HUES64 (cell line): ENCODE data around the gene KCNA5. TPM values are rescaled to one million over a fixed set of nuclear protein-coding genes. Genes with fewer than 3 reads are reported as not detected.

Experiments
- H3K27ac ChIP-seq: 2 replicates; pipeline ENCODE4 v1.7.0; 2013; ENCODE audit warnings: low read depth, low read length, inconsistent platforms
- H3K27me3 ChIP-seq: 2 replicates; pipeline ENCODE4 v1.6.1; 2013; ENCODE audit warnings: mild to moderate bottlenecking, low read length; ENCODE audit not compliant: insufficient read depth
- H3K36me3 ChIP-seq: 2 replicates; pipeline ENCODE4 v1.6.1; 2013; ENCODE audit warnings: mild to moderate bottlenecking, low read length; ENCODE audit not compliant: insufficient read depth
- H3K4me1 ChIP-seq: 2 replicates; pipeline ENCODE4 v1.6.1; 2013; ENCODE audit warnings: mild to moderate bottlenecking, low read length, moderate library complexity; ENCODE audit not compliant: insufficient read depth
- H3K4me3 ChIP-seq: 2 replicates; pipeline ENCODE4 v1.5.1; 2013; ENCODE audit warnings: mild to moderate bottlenecking, low read length, moderate library complexity
- H3K9ac ChIP-seq: 2 replicates; pipeline ENCODE4 v1.6.1; 2013; ENCODE audit warnings: mild to moderate bottlenecking, low read depth, low read length
- H3K9me3 ChIP-seq: 2 replicates; pipeline ENCODE4 v1.6.1; 2013; ENCODE audit warnings: low read depth, low read length; ENCODE audit not compliant: insufficient read depth
- WGBS: fragments of 150-250, 120-280 bp; methylation state at CpG from one replicate; pipeline ENCODE4 v1.1.7; 2013; ENCODE audit warnings: missing lambda C conversion rate; 5-methylcytosine and 5-hydroxymethylcytosine counted together
- polyA plus RNA-seq, 2 experiments: library from polyadenylated mRNA; stranded (reverse); fragments of 50-300 nt; gene quantifications; one replicate each; pipeline ENCODE4 v1.2.3, GENCODE V29; 2013

KCNA5 gene
- polyA plus RNA-seq (2013, experiment 1 of 2), result 0.90 TPM
- 0.32 TPM for polyA plus RNA-seq (2013, experiment 2 of 2)

- Histone ChIP-seq H3K9ac (peak within 1 kb of the TSS; percentile 37), H3K4me1 (peaks cover 11% of the 10 kb centered on the region), H3K27ac (no peak within 1 kb of the TSS), H3K27me3 (peaks cover 64% of the 10 kb centered on the region), H3K4me3 (peak within 1 kb of the TSS; percentile 64), H3K36me3 (no peaks in the 10 kb centered on the region), H3K9me3 (no peaks in the 10 kb centered on the region)
- 4% methylated on average over 68 of the region's 68 CpGs for WGBS
These were observed at the start of gene KCNA5 for GRCh38 chr12:5043589-5044419. Gene KCNA5 (plus strand): TSS chr12:5043879. CDS start chr12:5044148, 269 bp downstream.

DNA sequence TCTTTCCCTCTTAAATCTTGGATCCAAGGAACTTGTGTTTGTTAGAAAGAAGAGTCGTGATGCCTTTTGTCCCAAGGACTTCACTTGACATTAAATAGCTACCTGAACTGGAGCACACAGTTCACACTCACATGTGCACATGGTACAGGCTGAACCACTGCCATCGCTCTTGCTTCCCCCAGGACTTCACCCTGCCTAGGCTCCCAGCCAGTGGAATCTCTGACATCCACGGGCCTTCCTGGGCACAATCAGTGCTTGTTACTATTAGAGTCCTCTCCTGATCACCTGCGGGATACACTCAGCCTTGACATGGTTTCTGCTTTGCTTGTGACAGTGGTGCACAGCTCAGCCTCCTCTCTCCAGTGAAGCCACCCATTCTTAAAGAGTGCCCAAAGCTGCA is 49.1 kb upstream of the KCNA5 start:
- H3K27ac ChIP-seq, result no peak overlapping the region
- peaks cover 20% of the 10 kb centered on the region for H3K4me1 ChIP-seq
- no peaks in the 10 kb centered on the region for H3K9me3 ChIP-seq
- no peaks in the 10 kb centered on the region for H3K27me3 ChIP-seq
- H3K36me3 ChIP-seq, result no peaks in the 10 kb centered on the region
- 89% methylated on average over 4 of the region's 4 CpGs for WGBS
- H3K4me3 ChIP-seq, result no peak overlapping the region
- no peak overlapping the region for H3K9ac ChIP-seq

GRCh38 chr12:4996714-4997113 is 47.0 kb upstream of the KCNA5 start:
- H3K4me1 ChIP-seq, result peaks cover 13% of the 10 kb centered on the region
- no peak overlapping the region for H3K27ac ChIP-seq
- H3K36me3 ChIP-seq, result no peaks in the 10 kb centered on the region
- no peak overlapping the region for H3K4me3 ChIP-seq
- H3K27me3 ChIP-seq, result no peaks in the 10 kb centered on the region
- no peaks in the 10 kb centered on the region for H3K9me3 ChIP-seq
- no peak overlapping the region for H3K9ac ChIP-seq
- 88% methylated on average over 4 of the region's 4 CpGs for WGBS

- Histone ChIP-seq H3K9ac (no peak overlapping the region), H3K9me3 (no peaks in the 10 kb centered on the region), H3K4me3 (no peak overlapping the region), H3K4me1 (0 out of 2 replicates have a peak, but pooled peaks cover 2% of the 10 kb centered on the region), H3K27ac (no peak overlapping the region), H3K36me3 (no peaks in the 10 kb centered on the region), H3K27me3 (no peaks in the 10 kb centered on the region)
- WGBS, result 84% methylated on average over 7 of the region's 7 CpGs
These were observed 45.7 kb upstream of the KCNA5 start for GRCh38 chr12:4997939-4998338.

DNA sequence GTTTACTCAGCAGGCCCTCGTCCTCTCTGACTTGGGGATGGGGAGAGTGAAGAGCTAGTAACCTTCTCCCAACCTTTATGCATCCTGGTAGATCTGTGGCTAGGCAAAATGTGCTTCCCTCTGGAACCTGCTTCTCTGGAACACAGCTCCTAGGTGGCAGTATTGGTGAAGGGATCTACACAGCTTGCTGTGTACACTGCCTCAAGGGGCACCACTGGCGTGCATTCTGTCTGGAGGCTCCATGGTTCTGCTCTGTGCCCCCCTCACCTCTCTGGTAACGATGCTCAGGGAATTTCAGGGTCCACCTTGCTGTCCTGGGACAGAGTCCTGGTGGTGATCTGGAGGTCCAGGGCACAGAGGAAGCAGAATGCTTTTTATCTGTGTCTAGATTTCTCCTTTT is 43.5 kb upstream of the KCNA5 start:
- Histone ChIP-seq H3K36me3 (no peaks in the 10 kb centered on the region), H3K4me1 (0 out of 2 replicates have a peak, but pooled peaks cover 2% of the 10 kb centered on the region), H3K4me3 (no peak overlapping the region), H3K9me3 (no peaks in the 10 kb centered on the region), H3K9ac (no peak overlapping the region), H3K27me3 (no peaks in the 10 kb centered on the region), H3K27ac (no peak overlapping the region)
- whole genome bisulfite sequencing, result 81% methylated on average over 3 of the region's 3 CpGs

GRCh38 chr12:5000658-5001385 is 42.9 kb upstream of the KCNA5 start:
- Histone ChIP-seq H3K9ac (no peak overlapping the region), H3K27me3 (no peaks in the 10 kb centered on the region), H3K4me1 (0 out of 2 replicates have a peak, but pooled peaks cover 2% of the 10 kb centered on the region), H3K9me3 (no peaks in the 10 kb centered on the region), H3K36me3 (no peaks in the 10 kb centered on the region), H3K27ac (no peak overlapping the region), H3K4me3 (no peak overlapping the region)
- 68% methylated on average over 8 of the region's 8 CpGs for WGBS

GRCh38 chr12:5003025-5003666 is 40.5 kb upstream of the KCNA5 start:
- Histone ChIP-seq H3K9ac (no peak overlapping the region), H3K4me3 (no peak overlapping the region), H3K36me3 (no peaks in the 10 kb centered on the region), H3K4me1 (0 out of 2 replicates have a peak, but pooled peaks cover 2% of the 10 kb centered on the region), H3K27ac (no peak overlapping the region), H3K27me3 (no peaks in the 10 kb centered on the region), H3K9me3 (no peaks in the 10 kb centered on the region)
- WGBS, result 33% methylated on average over 9 of the region's 9 CpGs

DNA sequence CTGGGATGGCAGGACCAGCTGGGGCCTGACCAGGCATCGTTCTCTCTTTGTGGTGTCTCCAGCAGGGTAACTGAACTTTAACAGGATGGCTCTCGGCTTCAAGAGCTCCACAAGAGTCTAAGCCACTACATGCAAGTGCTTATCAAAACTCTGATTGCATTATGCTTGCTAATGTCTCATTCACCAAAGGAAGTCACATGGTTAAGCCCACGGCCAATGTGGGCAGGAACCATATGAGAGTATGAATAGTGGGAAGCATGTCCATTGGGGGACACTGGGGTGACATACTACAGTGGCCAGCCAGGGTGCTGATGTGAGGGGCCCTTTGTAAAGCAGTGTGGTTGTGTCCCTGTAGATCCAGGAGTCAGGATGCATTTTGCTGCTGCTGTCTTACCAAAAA is 35.0 kb upstream of the KCNA5 start:
- Histone ChIP-seq H3K9me3 (no peaks in the 10 kb centered on the region), H3K9ac (no peak overlapping the region), H3K27ac (no peak overlapping the region), H3K4me1 (no peaks in the 10 kb centered on the region), H3K27me3 (no peaks in the 10 kb centered on the region), H3K4me3 (no peak overlapping the region), H3K36me3 (no peaks in the 10 kb centered on the region)
- WGBS, result 92% methylated on average over 3 of the region's 3 CpGs

GRCh38 chr12:5010151-5010550 is 33.5 kb upstream of the KCNA5 start:
- Histone ChIP-seq H3K27ac (no peak overlapping the region), H3K4me3 (no peak overlapping the region), H3K9ac (no peak overlapping the region), H3K9me3 (no peaks in the 10 kb centered on the region), H3K36me3 (no peaks in the 10 kb centered on the region), H3K27me3 (no peaks in the 10 kb centered on the region), H3K4me1 (no peaks in the 10 kb centered on the region)
- WGBS, result 95% methylated on average over 6 of the region's 6 CpGs

GRCh38 chr12:5012337-5012736 is 31.3 kb upstream of the KCNA5 start:
- Histone ChIP-seq H3K36me3 (no peaks in the 10 kb centered on the region), H3K9me3 (no peaks in the 10 kb centered on the region), H3K27ac (no peak overlapping the region), H3K27me3 (no peaks in the 10 kb centered on the region), H3K4me1 (no peaks in the 10 kb centered on the region), H3K9ac (no peak overlapping the region), H3K4me3 (no peak overlapping the region)
- 90% methylated on average over 6 of the region's 6 CpGs for WGBS

DNA sequence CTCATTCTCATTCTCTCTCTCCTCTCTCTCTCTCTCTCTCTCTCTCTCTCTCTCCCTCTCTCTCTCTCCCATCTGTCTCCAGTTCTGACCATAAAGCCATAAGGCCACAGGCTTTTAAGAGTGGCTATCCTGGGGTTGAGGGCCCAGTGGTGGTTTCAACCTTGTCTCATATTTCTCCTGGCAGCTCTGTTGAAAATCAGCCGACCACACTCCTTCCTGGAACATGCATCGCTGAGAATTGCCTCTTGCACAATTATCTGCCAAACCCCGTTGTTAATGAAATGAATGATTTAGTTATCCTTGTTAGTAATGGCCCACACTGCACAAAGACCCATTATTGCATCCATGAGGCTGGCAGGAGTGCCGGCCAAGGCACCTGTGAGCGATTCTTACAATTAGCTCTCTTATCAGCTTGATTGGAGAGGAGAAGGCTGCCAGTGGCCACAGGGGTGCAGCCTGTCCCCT is 30.4 kb upstream of the KCNA5 start:
- H3K9me3 ChIP-seq, result no peaks in the 10 kb centered on the region
- no peaks in the 10 kb centered on the region for H3K36me3 ChIP-seq
- no peak overlapping the region for H3K4me3 ChIP-seq
- H3K9ac ChIP-seq, result no peak overlapping the region
- H3K27me3 ChIP-seq, result no peaks in the 10 kb centered on the region
- WGBS, result 88% methylated on average over 5 of the region's 5 CpGs
- H3K4me1 ChIP-seq, result 0 out of 2 replicates have a peak, but pooled peaks cover 6% of the 10 kb centered on the region
- no peak overlapping the region for H3K27ac ChIP-seq
